ENCODE measurements around the gene PIGZ. TPM values are rescaled to one million over a fixed set of nuclear protein-coding genes. Genes with fewer than 3 reads are reported as not detected.
A peak's percentile ranks its signal among the peaks of the same experiment; 100 is the strongest.

PIGZ gene
- total and polyA plus RNA-seq, 5 donors from 2014 or later, result 0.34 to 0.47 (median 0.42) TPM; not detected in 1

DNA sequence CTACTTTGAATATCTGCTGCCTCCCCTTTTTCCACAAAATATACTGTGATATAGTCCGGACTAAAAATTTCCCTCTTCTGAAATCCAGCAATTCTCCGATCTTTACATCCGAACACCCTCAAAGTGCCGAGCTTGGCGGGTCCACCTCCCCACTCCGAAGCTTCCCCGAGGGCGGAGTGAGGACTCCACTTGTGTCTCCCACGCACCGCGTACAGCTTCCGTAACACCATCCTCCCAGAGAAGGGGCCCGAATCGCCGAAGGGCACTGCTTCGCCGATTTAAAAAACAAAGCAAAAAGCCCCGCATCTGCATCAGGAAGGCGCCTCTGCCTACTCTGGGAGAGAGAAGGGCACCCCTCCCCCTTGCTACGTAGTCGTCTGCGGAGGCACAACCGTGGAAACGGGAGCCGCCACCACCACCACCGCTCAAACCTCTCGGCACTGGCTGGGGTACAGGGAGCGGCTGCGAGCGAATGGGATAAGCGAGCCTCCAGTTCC, 26.9 kb downstream of the PIGZ start:
- peak; percentile 24 to 25 for ATAC-seq (ENCODE audit: low read depth in 2 of 2)

GRCh38 chr3:196938576-196938975, 30.1 kb downstream of the PIGZ start:
- H3K27me3 Mint-ChIP-seq, result peaks cover 4% of the 10 kb centered on the region
- peak overlapping the region in 1 of 4 donors; percentile 98 for H3K4me3 Mint-ChIP-seq
- peaks cover 15 to 48% (median 31%) of the 10 kb centered on the region in 4 donors for H3K4me1 Mint-ChIP-seq
- H3K9me3 Mint-ChIP-seq, result no peaks in the 10 kb centered on the region
- ATAC-seq (ENCODE audit: low read depth in 2 of 2), result no peak
- H3K27me3 ChIP-seq (ENCODE audit: control insufficient read depth, insufficient read depth, low read length), result no peaks in the 10 kb centered on the region
- H3K4me3 ChIP-seq (ENCODE audit: low read depth, low read length), result no peak overlapping the region
- H3K36me3 Mint-ChIP-seq, result peaks cover 35% of the 10 kb centered on the region
- H3K9me3 ChIP-seq (ENCODE audit: control insufficient read depth in 2 of 2, low read length in 2 of 2), result no peaks in the 10 kb centered on the region
- H3K27ac ChIP-seq (ENCODE audit: insufficient read depth, low read length, poor library complexity, severe bottlenecking), result no peak overlapping the region
- peak overlapping the region in 2 of 3 donors; percentile 17 to 18 for H3K27ac Mint-ChIP-seq
- peaks cover 59% of the 10 kb centered on the region for H3K36me3 ChIP-seq (ENCODE audit: control insufficient read depth, insufficient read depth, low read length)
- H3K4me1 ChIP-seq (ENCODE audit: control insufficient read depth, insufficient read depth, low read length, poor library complexity, severe bottlenecking), result peaks cover 24% of the 10 kb centered on the region
- no peak for DNase-seq

More for the DNA sequence above, 26.9 kb downstream of the PIGZ start:
- H3K27ac Mint-ChIP-seq, result peak overlapping the region; percentile 98 to 99 (median 99)
- peaks cover 4% of the 10 kb centered on the region for H3K27me3 Mint-ChIP-seq
- H3K9me3 ChIP-seq (ENCODE audit: control insufficient read depth in 2 of 2, low read length in 2 of 2), result no peaks in the 10 kb centered on the region
- peak overlapping the region; percentile 90 for H3K4me3 ChIP-seq (ENCODE audit: low read depth, low read length)
- H3K27me3 ChIP-seq (ENCODE audit: control insufficient read depth, insufficient read depth, low read length), result no peaks in the 10 kb centered on the region
- peaks cover 35% of the 10 kb centered on the region for H3K36me3 Mint-ChIP-seq
- peak overlapping the region; percentile 97 for H3K27ac ChIP-seq (ENCODE audit: insufficient read depth, low read length, poor library complexity, severe bottlenecking)
- peaks cover 15 to 61% (median 39%) of the 10 kb centered on the region in 4 donors for H3K4me1 Mint-ChIP-seq
- DNase-seq, result peak in 2 of 3 donors; percentile 55 to 65
- no peaks in the 10 kb centered on the region for H3K9me3 Mint-ChIP-seq
- peaks cover 27% of the 10 kb centered on the region for H3K36me3 ChIP-seq (ENCODE audit: control insufficient read depth, insufficient read depth, low read length)
- H3K4me3 Mint-ChIP-seq, result peak overlapping the region; percentile 98
- H3K4me1 ChIP-seq (ENCODE audit: control insufficient read depth, insufficient read depth, low read length, poor library complexity, severe bottlenecking), result peaks cover 28% of the 10 kb centered on the region

GRCh38 chr3:196938124-196938523, 30.5 kb downstream of the PIGZ start:
- no peaks in the 10 kb centered on the region for H3K9me3 Mint-ChIP-seq

DNA sequence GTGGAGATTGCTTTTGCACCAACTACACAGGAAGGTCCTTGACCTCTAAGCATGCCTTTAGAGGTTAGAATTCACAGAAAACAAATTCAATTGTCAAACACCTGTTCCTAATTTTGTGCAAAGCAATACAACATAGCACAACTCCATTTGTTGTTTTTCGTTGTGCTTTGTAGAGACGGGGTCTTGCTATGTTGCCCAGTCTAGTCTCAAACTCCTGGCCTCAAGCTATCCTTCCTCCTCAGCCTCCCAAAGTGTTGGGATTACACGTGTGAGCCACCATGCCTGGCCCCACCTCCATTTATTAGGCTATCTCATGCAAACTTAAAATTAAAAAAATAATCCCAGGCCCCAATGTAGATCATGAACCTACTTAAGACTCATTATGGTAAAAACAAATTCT, 32.3 kb downstream of the PIGZ start:
- no peaks in the 10 kb centered on the region for H3K27me3 ChIP-seq (ENCODE audit: control insufficient read depth, insufficient read depth, low read length)
- peaks cover 74% of the 10 kb centered on the region for H3K36me3 ChIP-seq (ENCODE audit: control insufficient read depth, insufficient read depth, low read length)
- Mint-ChIP-seq H3K4me1 (peaks cover under 1 to 29% (median 18%) of the 10 kb centered on the region in 4 donors), H3K27ac (no peak overlapping the region), H3K27me3 (no peaks in the 10 kb centered on the region), H3K36me3 (peaks cover 42% of the 10 kb centered on the region), H3K9me3 (no peaks in the 10 kb centered on the region), H3K4me3 (no peak overlapping the region)
- H3K27ac ChIP-seq (ENCODE audit: insufficient read depth, low read length, poor library complexity, severe bottlenecking), result no peak overlapping the region
- no peak overlapping the region for H3K4me3 ChIP-seq (ENCODE audit: low read depth, low read length)
- peaks cover 8% of the 10 kb centered on the region for H3K4me1 ChIP-seq (ENCODE audit: control insufficient read depth, insufficient read depth, low read length, poor library complexity, severe bottlenecking)
- ATAC-seq (ENCODE audit: low read depth in 2 of 2) (no peak), DNase-seq (no peak)
- no peaks in the 10 kb centered on the region for H3K9me3 ChIP-seq (ENCODE audit: control insufficient read depth in 2 of 2, low read length in 2 of 2)

More at GRCh38 chr3:196938124-196938523, 30.5 kb downstream of the PIGZ start:
- DNase-seq (no peak), ATAC-seq (ENCODE audit: low read depth in 2 of 2) (no peak)
- Histone ChIP-seq H3K9me3 (ENCODE audit: control insufficient read depth in 2 of 2, low read length in 2 of 2) (no peaks in the 10 kb centered on the region), H3K36me3 (ENCODE audit: control insufficient read depth, insufficient read depth, low read length) (peaks cover 62% of the 10 kb centered on the region), H3K27me3 (ENCODE audit: control insufficient read depth, insufficient read depth, low read length) (no peaks in the 10 kb centered on the region), H3K27ac (ENCODE audit: insufficient read depth, low read length, poor library complexity, severe bottlenecking) (no peak overlapping the region), H3K4me1 (ENCODE audit: control insufficient read depth, insufficient read depth, low read length, poor library complexity, severe bottlenecking) (peaks cover 19% of the 10 kb centered on the region), H3K4me3 (ENCODE audit: low read depth, low read length) (no peak overlapping the region)
- H3K27ac Mint-ChIP-seq, result no peak overlapping the region
- H3K27me3 Mint-ChIP-seq, result peaks cover 4% of the 10 kb centered on the region
- peaks cover 11 to 44% (median 26%) of the 10 kb centered on the region in 4 donors for H3K4me1 Mint-ChIP-seq
- no peak overlapping the region for H3K4me3 Mint-ChIP-seq
- H3K36me3 Mint-ChIP-seq, result peaks cover 35% of the 10 kb centered on the region

GRCh38 chr3:196932600-196932999, 36.0 kb downstream of the PIGZ start:
- no peaks in the 10 kb centered on the region for H3K27me3 Mint-ChIP-seq
- Histone ChIP-seq H3K27me3 (ENCODE audit: control insufficient read depth, insufficient read depth, low read length) (no peaks in the 10 kb centered on the region), H3K36me3 (ENCODE audit: control insufficient read depth, insufficient read depth, low read length) (peaks cover 81% of the 10 kb centered on the region), H3K27ac (ENCODE audit: insufficient read depth, low read length, poor library complexity, severe bottlenecking) (no peak overlapping the region), H3K4me1 (ENCODE audit: control insufficient read depth, insufficient read depth, low read length, poor library complexity, severe bottlenecking) (no peaks in the 10 kb centered on the region), H3K9me3 (ENCODE audit: control insufficient read depth in 2 of 2, low read length in 2 of 2) (no peaks in the 10 kb centered on the region), H3K4me3 (ENCODE audit: low read depth, low read length) (no peak overlapping the region)
- no peaks in the 10 kb centered on the region for H3K9me3 Mint-ChIP-seq
- no peak for ATAC-seq (ENCODE audit: low read depth in 2 of 2)
- no peak overlapping the region for H3K4me3 Mint-ChIP-seq
- peaks cover 0 to 4% (median under 1%) of the 10 kb centered on the region in 4 donors for H3K4me1 Mint-ChIP-seq
- DNase-seq, result no peak
- H3K27ac Mint-ChIP-seq, result peak overlapping the region in 1 of 3 donors; percentile 75
- peaks cover 48% of the 10 kb centered on the region for H3K36me3 Mint-ChIP-seq

DNA sequence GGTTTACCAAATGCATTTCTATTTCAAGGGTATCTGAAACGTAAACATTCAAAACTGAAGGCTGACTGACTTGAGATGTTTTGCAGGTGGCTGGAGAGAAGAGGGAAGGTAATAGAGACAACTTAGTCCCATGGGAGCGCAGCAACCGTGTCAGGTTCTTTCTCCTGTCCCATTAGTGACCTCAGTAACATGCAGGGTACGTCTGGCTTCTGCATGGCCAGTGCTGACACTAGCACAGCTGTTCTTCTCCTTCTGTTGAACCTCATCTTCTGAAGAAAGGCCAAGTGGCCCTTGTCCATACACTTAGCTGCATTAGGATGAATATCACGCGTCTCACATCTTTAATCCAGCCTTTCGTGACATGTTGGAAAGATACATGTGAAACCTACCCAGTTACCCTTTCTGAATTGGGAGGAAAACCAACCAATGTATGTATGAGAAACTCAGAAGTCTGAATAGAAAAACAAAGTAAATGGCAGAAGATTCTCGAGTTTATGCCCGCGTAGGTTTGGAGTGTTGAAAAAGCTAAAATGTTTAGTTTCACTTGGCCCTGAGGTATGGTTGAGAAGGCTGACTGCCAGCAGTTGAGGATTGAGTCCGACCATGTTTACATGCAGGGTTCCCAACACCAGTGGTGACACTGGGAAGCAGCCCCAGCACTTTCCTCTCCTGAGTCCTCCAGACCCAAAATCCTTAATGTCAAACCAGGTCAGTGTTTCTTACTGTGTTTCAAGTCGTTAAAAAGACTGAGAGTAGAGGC, 36.6 kb downstream of the PIGZ start:
- no peak overlapping the region for H3K4me3 Mint-ChIP-seq
- H3K27ac Mint-ChIP-seq, result peak overlapping the region in 1 of 3 donors; percentile 75
- Histone ChIP-seq H3K9me3 (ENCODE audit: control insufficient read depth in 2 of 2, low read length in 2 of 2) (no peaks in the 10 kb centered on the region), H3K27me3 (ENCODE audit: control insufficient read depth, insufficient read depth, low read length) (no peaks in the 10 kb centered on the region), H3K4me3 (ENCODE audit: low read depth, low read length) (no peak overlapping the region), H3K36me3 (ENCODE audit: control insufficient read depth, insufficient read depth, low read length) (peaks cover 81% of the 10 kb centered on the region), H3K4me1 (ENCODE audit: control insufficient read depth, insufficient read depth, low read length, poor library complexity, severe bottlenecking) (no peaks in the 10 kb centered on the region), H3K27ac (ENCODE audit: insufficient read depth, low read length, poor library complexity, severe bottlenecking) (no peak overlapping the region)
- H3K9me3 Mint-ChIP-seq, result no peaks in the 10 kb centered on the region
- no peak for DNase-seq
- H3K27me3 Mint-ChIP-seq, result no peaks in the 10 kb centered on the region
- peaks cover 42% of the 10 kb centered on the region for H3K36me3 Mint-ChIP-seq
- ATAC-seq (ENCODE audit: low read depth in 2 of 2), result no peak
- no peaks in the 10 kb centered on the region for H3K4me1 Mint-ChIP-seq

GRCh38 chr3:196931157-196931556, 37.5 kb downstream of the PIGZ start:
- Histone ChIP-seq H3K4me1 (ENCODE audit: control insufficient read depth, insufficient read depth, low read length, poor library complexity, severe bottlenecking) (no peaks in the 10 kb centered on the region), H3K4me3 (ENCODE audit: low read depth, low read length) (no peak overlapping the region), H3K27ac (ENCODE audit: insufficient read depth, low read length, poor library complexity, severe bottlenecking) (no peak overlapping the region), H3K9me3 (ENCODE audit: control insufficient read depth in 2 of 2, low read length in 2 of 2) (no peaks in the 10 kb centered on the region), H3K36me3 (ENCODE audit: control insufficient read depth, insufficient read depth, low read length) (peaks cover 72% of the 10 kb centered on the region), H3K27me3 (ENCODE audit: control insufficient read depth, insufficient read depth, low read length) (no peaks in the 10 kb centered on the region)
- H3K27ac Mint-ChIP-seq, result no peak overlapping the region
- H3K9me3 Mint-ChIP-seq, result no peaks in the 10 kb centered on the region
- H3K36me3 Mint-ChIP-seq, result peaks cover 41% of the 10 kb centered on the region
- no peaks in the 10 kb centered on the region for H3K27me3 Mint-ChIP-seq
- DNase-seq (no peak), ATAC-seq (ENCODE audit: low read depth in 2 of 2) (no peak)
- no peak overlapping the region for H3K4me3 Mint-ChIP-seq
- no peaks in the 10 kb centered on the region for H3K4me1 Mint-ChIP-seq
